Measurements from ENCODE around the gene ARTN. TPM values are rescaled to one million over a fixed set of nuclear protein-coding genes. Genes with fewer than 3 reads are reported as not detected.

ARTN gene
- total and polyA plus RNA-seq, 9 of the 15 experiments (the other 6 are each of a cell fraction or from before 2014, with no cell fraction given), result 0.06 to 0.38 TPM; not detected in 7

- TF ChIP-seq VEZF1 (CRISPR knock-in tag; IDR thresholded peaks at IDR 0.05) (peak; percentile 77), RB1 (IDR thresholded peaks at IDR 0.05; ENCODE audit: low read depth) (peak; percentile 81; the same call in 1 of the 2 replicates), ZHX1 (conservative IDR thresholded peaks at IDR 0.05; ENCODE audit: low read length) (no peak), PHB2 (IDR thresholded peaks at IDR 0.05; ENCODE audit: low read depth) (no peak), FOXJ3 (CRISPR knock-in tag; IDR thresholded peaks at IDR 0.05) (no peak), MAZ (CRISPR knock-in tag; conservative IDR thresholded peaks at IDR 0.05 in 1 of 2, IDR thresholded peaks at IDR 0.05 in 1 of 2) (peak; percentile 74 to 94), ZNF407 (IDR thresholded peaks at IDR 0.05; ENCODE audit: low read depth) (no peak), CEBPB (tag; IDR thresholded peaks at IDR 0.05) (no peak), ZNF766 (CRISPR knock-in tag; conservative IDR thresholded peaks at IDR 0.05) (peak; percentile 73; the same call in 1 of the 2 replicates), POLR2H (tag; IDR thresholded peaks at IDR 0.05; ENCODE audit: low read depth) (no peak; the same call in 1 of the 2 replicates), TEAD2 (tag; IDR thresholded peaks at IDR 0.05) (no peak), HDAC3 (IDR thresholded peaks at IDR 0.05; ENCODE audit: borderline replicate concordance, partially characterized antibody) (no peak)
Observed at GRCh38 chr1:43974443-43975248, 41.0 kb downstream of the ARTN start, which contains the start of gene ATP6V0B (continued).

Data from K562 (cell line).